HG02970 (cell line): Measurements from ENCODE around the gene EVA1A.

ENCODE experiments used
- ATAC-seq: cut with Tn5 transposase; IDR thresholded peaks from one replicate; pipeline ENCODE4 v1.9.1; 2021; ENCODE audit warnings: mild to moderate bottlenecking, moderate library complexity, moderate number of reproducible peaks; ENCODE audit not compliant: unreplicated experiment, low FRiP score

The EVA1A gene

DNA sequence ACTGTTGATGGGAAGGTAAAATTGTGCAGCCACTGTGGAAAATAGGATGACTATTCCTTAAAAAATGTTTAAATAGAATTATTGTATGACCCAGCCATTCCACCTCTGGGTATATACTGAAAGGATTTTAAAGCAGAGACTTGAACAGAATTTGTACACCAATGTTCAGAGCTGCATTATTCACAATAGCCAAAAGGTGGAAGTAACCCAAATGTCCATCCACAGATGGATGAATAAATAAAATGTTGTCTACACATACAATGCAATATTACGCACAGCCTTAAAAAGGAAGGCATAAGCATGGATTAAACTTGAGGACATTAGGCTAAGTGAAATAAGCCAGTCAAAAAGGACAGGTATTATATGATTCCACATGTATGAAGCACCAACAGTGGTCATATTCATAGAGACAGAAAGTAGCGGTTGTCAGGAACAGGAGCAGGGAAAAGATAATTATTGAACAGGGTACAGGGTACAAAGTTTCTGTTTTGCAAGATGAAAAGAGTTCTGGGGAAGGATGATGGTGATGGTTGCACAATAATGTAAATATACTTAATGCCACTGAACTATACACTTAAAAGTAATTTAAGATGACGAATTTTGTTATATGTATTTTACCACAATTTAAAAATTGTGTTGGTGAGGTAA, 39.4 kb downstream of the EVA1A start:
- ATAC-seq, result no peak

DNA sequence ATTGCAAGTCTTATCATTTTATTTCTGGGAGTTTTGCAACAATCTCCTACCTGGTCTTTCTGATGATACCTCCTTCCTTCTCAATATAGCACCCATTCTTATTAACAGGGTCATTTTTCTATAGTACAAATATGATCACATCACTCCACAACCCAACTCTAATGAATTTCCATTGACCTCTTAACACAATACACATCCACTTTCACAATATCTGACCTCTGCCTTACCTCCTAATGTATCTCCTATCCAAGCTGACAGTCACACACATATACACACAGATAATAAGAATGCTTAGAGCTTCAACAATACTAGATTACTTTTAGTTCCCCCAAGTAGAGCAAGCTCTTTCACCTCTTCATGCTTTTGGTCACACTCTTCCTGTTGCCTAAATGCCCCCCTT, 40.9 kb downstream of the EVA1A start:
- no peak for ATAC-seq

DNA sequence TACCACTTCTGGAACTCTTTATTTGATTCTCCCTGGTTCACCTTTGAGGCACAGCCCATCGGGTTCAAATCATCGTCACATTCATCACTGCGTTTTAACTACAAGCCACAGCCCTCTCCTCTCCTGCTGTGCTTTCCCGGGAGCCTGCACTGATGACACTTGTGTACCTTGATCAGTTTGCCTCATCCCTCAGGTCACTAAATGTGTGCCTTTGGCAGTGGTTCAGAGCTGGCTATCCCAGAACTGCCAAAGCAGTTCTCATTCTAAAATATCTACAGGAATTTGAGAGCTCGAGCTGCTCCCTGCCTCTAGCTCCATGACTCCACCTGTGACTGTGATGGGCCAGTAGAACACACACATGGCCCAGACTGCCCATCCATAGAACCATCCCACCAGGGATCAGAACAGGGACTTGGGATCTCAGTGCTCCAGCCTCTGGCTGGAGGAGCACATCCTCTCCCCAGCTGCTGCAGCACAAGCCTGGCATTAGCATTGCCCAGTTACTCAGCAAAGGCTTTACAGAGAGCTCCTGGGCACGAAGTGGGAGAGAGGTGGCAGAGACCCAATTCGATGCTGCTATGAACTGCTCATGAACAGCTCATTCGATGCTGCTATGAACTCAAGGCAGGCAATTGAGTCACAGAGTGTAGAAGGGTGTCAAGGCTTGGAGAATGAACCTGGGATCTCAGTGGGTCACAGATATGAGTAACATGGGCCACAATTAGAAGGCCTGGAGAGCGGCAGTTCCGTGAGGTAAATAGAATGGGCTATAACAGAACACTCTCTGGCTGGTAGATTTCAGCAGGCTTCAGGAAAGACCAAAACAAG, 41.9 kb downstream of the EVA1A start:
- no peak for ATAC-seq

DNA sequence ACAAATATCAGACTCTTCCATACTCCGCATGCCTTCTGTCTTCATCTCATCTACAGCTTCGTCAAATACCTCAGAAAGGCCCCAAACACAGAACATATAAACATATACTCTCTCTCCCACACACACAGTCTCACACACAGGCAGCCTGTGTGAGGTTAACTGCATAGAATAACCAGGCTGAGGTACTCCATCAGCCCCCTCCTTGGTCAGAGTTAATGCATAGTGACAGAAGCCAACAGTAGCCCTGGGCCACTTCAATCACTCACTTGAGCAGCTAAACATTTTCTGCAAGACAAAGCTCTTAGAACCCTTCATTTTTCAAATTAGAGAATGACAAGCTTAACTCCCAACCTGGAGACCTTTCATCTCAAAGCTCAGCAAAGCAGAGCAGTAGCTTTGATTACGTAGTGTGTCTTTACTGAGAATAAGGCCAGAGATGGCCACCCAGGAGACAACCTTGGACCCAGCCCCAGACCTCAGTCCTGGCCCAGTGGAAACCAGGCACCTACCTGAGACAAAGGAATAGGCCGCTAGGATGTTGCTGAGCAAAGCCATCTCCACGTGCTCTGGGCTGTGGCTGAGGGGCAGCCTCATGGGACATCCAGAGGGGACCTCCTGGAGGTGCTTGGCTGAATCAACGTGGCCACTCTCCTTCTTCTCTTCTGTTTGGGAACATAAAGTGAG, 43.0 kb downstream of the EVA1A start:
- no peak for ATAC-seq

DNA sequence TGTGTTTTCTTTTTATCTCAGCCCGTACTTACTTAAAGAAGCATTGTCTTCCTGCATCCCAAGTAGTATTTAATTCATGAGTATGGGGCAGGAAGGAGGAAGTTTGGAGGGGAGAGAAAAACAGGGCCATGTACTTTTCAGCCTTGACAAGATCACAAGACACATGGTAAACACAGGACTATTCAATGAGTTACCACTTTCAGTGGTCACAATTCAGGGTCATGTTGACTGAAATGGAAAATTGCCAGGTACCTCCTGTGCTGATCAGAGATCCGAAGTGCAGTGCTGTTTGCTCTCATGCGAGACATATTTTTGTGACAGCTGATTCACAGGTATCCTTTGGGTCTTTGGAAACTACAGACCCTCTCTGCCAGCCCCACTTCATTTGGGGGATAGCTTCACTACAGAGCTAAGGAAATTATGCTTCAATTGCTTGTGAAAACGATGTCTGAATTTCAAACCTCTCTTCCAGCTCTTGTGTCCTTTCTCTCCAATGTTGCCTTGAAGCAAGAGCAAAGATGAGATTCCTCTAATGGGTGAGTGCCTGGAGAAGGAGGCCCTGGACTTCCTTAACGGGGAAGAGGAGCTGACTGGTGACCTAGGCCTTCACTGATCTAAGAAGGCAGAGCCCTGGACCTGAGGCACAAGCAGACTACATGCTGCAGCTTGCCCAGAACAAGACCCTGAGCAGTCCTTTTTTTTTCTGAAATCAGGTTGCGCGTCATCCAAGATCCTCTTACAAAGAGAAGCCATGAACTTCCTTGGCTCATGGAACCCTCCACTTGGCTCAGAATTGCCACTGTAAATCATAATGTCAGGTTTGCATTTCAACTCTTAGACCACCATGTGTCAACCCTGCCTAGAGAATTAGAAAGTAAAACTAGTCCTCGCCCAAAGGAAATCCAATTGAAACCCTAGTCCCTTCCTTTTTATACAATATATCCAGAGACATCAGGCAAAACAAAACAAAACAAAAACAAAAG, 44.1 kb downstream of the EVA1A start:
- no peak for ATAC-seq

DNA sequence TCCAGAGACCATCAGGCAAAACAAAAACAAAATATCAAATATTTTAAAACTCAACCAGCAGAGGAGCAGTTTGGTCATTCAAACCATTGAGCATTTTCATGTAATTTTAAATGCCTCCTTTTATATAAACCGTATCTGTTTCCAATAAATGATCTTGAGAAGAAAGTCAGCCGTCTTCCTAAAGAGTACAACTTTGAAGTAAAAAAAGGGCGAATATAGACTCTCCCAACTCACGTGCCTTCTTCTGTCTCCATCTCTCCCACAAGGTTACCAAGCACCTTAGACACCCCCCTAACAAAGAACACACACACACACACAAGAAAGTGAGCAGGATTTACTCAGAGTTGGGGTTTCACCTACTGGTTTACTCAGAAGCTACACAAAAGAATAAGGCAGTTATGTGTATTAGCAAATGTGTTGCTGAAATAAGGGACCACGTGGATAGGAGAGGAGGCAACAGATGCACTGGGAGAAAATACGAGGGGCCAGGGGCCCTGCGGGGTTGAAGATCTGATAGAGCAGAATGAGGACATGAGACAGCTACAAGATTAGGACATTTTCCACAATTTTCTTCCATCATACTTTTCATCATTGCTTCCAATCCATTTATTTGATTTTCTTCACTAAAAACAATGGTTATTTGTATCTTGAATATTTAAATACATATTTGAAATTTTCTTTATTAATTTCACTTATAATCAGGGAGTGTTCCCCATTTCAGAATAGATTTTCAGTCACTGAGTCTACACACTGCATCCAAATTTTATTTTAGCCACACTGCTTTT, 45.0 kb downstream of the EVA1A start:
- ATAC-seq, result no peak

DNA sequence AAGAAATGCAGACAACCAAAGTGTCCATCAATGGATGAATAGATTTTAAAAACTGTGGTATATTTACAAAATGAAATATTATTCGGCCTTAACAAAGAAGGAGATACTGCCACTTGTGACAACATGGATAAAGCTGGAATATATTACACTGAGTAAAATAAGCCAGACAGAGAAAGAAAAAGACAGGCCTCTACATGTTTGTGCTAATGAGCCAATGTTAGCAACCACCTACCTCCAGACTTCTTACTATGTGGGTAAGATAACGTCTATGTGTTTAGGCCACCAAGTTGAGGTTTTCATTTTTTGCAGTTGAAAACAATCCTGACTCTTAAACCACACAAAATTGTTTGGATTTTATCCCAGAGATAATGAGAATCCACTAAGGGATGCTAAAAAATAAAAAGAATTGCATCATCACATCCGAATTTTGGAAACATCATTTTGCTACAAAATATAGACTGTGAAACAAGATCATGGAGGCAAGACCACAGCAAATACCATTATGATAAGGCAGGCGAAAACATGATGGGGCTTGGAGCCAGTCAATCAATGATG, 47.0 kb downstream of the EVA1A start:
- ATAC-seq, result no peak

DNA sequence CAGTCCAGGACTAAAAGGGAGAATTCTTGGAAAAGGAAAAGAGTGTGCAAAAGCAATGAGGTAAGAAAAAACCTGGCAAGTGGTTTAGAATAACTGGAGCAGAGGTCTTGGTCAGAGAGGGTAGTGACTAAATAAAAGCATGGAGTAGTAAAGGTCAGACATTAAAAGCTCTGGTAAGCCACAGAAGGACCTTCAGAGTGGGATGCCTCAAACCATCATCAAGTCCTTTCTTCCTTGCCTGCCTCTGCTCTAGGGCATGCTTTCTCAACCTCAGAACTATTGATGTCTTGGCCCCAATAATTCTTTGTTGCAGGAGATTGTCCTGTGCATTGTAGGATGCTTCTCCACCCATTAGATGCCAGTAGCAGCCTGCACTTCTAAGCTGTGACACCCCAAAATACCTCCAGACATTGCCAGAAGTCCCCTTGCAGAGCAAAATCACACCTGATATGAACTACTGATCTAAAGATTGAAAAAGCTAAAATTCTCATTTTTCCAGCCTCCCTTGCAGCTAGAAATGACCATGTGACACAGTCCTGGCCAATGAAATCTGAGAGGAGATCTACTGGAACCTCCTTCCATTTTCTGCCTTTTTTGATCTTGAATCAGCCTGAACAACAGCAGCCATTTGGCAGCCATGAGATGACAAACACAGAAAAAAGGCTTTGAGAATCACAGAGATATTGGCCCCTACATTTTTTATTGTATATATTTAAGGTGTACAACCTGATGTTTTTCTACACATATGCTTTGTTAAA, 48.1 kb downstream of the EVA1A start:
- no peak for ATAC-seq

DNA sequence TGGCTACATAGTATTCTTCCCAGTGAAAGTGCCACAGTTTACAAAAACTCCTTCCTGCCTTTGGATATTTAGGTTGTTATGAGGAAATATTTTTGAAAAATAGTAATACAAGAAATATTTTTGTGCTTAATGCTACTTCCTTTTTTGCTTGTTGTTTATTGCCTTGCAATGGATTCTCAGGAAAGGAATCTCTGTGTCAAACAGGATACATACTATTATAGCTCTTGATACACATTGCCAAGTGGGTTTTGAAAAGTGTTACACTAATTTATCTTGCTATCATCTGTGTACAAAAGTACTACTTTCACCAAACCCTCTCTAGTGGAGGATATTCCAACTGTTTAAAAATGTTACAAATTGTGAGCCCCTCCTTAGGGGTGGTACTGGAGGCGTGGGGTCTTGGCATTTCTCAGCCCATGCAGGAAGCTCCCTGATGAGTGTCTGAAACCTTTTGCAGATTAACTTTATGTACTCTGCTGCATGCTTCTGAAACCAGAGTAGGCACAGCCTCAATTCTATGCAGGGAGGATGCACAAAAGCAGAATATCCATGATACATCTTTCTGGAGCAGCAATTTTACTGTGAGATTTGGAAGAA, 54.5 kb downstream of the EVA1A start:
- no peak for ATAC-seq

DNA sequence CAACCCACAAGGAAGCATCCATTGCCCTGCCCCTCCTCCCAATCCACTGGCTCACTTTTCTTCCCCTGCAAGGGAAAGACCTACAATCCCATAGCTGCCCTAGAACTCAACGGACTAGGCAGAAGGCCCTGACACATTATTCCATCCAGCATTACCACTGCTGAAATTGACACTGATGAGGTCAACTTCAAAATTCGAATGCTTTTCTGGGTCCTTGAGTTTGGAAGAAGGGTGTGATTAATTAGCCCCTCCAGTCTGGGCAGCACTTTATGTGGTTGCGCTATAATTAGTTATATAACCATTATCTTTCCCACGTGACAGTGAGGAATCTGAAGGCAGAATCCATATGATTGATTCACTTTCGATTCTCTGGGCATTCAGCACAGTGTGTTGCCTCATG, 55.7 kb downstream of the EVA1A start:
- no peak for ATAC-seq

DNA sequence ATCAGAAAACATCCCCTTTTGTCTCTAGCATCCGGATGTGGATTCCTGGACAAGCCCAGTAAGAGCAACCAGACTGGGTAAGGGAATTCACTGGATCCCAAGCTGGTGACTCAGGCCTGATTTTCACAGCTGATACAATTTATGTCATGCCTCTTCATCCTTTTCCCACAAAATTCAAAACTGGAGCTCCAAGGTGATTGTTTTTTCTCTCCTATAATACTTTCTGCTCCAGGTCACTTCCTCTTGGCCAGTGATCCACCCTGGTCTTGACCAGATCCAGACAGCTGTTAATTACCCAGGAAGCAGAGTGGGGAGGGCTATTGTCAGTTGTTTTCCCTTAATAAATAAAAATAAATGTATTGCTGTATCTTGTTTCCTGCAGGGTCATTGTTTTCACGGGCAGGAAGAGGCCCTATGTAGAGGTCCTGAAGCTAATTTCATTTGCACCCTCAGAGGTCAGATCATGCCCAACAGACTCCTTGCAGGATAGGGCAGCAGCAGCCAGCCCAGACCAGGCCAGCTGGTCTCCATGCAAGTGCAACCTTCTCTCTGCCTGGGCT, 57.6 kb downstream of the EVA1A start:
- no peak for ATAC-seq

DNA sequence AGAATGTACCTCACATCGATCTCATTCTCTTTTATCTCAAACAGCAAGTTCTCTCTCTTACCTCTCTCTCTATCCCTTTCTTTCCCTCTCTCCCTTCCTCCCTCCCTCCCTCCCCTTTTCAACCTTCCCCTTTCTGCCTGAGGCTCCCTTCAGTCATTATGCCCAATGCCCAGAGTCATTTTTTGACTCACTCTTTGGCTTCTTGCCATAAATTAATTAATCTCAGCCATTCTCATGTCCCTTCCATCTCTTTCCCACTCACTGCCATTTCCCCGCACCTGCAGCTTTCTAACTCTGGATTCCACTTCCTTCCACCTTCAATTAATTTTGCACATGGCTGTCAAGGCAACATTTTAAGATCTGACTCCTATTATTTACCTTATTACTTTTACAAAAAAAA, 60.1 kb downstream of the EVA1A start:
- no peak for ATAC-seq

DNA sequence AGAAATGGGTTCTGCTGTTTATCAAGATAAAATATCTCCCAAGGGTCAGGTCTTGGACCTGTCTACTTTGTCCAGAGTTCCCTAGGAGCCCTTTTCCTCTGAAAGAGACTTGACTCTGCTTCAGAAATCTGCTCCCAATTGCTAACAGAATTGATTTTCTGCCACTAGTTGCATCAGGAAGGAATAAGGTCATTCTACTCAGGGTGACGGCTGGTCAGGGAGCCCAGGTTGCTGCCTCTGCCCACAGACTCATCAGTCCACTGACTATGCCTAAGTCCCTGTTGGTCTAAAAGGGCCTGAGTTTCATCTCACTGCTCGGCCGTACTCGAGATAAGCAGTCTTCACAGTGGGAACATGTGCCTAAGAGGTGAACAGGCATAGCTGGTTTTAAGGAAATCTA, 61.2 kb downstream of the EVA1A start:
- ATAC-seq, result no peak

DNA sequence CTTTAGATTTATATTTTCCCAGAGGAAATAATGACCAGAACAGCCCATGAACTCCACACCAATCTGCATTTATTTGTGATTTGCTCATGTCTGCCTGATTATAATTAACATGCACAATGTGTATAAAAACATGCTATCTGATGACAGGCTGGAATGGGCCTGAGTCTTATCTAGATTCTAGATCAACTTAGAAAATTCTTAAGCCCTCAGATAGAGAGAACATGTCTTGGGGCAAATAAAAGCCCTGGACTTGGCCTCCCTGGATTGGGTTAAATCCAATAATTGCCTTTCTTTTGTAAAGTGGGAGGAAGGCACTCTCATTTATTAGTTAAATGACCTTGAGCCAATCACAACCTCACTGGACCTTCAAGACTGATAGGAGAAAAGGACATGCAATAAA, 61.8 kb downstream of the EVA1A start:
- ATAC-seq, result no peak

DNA sequence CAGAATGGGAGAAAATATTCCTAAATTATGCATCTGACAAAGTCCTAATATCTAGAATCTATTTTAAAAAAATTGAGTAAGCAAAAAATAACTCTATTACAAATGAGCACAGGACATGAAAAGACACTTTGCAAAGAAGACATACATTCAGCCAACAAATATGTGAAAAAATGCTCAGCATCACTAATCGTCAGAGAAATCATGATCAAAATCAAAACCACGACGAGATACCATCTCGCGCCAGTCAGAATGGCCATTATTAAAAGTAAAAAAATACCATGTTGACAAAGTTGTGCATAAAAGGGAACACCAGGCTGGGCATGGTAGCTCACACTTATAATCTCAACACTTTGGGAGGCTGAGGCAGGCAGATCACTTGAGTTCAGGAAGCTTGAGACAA, 63.5 kb downstream of the EVA1A start:
- ATAC-seq, result no peak

DNA sequence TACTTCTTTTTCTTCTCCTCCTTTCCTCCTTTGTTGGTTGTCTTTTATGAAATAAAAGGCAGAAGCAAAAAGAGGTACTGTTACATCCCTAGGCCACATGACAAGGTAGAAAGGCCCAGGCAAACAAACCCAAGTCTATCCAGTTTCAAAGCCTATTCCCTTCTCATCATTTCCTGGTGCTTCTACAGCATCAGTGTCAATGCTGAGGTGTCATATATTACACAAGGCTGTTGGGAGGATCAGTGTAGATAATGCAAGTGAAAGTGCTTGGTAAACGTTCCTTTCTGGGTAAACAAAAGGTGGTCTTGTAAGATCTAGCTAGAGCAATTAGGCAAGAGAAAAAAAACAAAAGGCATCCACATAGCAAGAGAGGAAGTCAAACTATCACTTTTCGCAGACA, 64.9 kb downstream of the EVA1A start:
- no peak for ATAC-seq

DNA sequence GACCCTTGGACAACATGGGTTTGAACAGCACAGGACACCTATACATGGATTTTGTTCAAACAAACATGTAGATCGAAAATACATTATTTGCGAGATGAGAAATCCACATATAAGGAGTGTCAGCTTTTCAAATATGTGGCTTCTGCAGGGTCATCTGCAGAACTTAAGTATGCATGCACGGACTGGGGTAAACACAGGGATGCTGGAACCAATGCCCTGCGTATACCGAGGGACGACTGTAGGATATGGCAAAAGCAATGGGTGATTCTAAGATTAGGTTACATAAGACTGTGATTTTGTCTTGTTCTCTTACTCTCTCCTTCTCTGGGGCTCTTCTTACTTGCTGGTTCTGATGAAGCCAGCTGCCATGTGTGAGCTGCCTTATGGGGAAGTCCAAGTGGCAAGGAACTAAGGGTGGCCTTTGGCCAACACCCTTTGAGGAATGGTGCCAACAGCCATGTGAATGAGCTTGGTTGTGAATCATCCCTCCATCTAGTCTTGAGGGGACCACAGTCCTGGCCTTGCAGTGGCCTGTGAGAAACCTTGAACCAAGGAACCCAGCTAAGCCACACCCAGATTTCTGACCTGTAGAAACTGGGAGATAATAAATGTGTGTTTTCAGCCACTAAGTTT, 66.5 kb downstream of the EVA1A start:
- no peak for ATAC-seq

DNA sequence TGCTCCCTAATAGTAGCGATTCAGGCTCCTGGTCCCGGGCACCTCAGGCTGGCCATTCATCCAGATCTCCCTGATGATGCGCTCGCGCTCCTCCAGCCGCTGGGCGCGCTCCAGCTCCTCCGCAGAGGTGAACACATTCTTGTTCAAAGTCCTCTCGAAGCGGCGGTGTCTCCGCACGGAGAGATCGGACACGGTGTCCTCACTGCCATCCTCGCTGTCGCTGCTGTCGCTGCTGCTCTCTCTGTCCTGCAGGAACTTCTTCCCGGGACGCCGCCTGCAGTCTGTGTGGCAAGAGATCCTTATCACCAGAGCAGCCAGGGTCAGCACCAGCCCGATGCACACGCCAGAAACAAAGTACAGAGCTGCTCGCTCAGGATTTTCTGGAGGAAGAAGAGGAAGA, 67.5 kb downstream of the EVA1A start:
- ATAC-seq, result no peak
